Measurements from ENCODE around the gene CHD2.

The CHD2 gene

DNA sequence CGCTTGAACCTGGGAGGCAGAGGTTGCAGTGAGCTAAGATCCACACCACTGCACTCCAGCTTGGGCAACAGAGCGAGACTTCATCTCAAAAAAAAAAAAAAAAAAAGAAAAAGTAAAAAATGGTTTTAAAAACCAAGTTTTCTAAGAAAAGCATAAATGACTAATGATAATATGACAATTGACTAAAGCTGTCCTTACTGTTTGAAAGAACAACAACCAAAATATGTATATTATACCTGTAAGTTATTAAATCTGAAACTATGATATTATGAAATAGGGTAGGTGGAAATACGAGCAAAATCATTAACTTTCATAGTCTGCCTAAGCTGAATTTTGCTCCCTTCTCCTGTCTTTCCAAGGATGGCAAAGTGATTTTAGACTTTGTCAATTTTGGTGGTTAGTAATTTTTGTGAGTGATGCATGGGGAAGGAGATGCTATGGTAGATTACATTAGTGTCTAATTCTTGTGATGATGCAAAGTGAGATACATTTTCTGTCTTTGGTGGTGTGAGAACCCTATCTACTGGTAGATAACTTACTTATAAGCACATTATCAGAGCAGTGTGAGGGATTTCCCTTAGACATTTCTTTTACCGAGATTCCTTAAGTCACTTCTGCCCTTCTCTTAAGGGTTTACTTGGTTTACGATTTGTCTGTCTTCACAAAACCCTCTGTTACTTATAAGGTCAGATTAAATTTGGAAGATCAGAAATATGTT lies 10.6 kb upstream of the CHD2 start:
- TF ChIP-seq EZH2 (IDR thresholded peaks at IDR 0.05; ENCODE audit: borderline replicate concordance, low read depth, low read length, severe bottlenecking) = no peak
- TF ChIP-seq, protein P1, sequence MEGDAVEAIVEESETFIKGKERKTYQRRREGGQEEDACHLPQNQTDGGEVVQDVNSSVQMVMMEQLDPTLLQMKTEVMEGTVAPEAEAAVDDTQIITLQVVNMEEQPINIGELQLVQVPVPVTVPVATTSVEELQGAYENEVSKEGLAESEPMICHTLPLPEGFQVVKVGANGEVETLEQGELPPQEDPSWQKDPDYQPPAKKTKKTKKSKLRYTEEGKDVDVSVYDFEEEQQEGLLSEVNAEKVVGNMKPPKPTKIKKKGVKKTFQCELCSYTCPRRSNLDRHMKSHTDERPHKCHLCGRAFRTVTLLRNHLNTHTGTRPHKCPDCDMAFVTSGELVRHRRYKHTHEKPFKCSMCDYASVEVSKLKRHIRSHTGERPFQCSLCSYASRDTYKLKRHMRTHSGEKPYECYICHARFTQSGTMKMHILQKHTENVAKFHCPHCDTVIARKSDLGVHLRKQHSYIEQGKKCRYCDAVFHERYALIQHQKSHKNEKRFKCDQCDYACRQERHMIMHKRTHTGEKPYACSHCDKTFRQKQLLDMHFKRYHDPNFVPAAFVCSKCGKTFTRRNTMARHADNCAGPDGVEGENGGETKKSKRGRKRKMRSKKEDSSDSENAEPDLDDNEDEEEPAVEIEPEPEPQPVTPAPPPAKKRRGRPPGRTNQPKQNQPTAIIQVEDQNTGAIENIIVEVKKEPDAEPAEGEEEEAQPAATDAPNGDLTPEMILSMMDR (IDR thresholded peaks at IDR 0.05; ENCODE audit: borderline replicate concordance, extremely low read depth, low read length, poor library complexity, severe bottlenecking) = no peak
- peaks cover 93% of the 10 kb centered on the region for H3K4me1 ChIP-seq (ENCODE audit: insufficient read depth, low read length)
- H3K79me2 ChIP-seq (ENCODE audit: insufficient read depth, low read length) = peaks cover 99% of the 10 kb centered on the region
- no peak overlapping the region for H2AFZ ChIP-seq (ENCODE audit: low read depth, low read length)
- ATAC-seq (ENCODE audit: insufficient read depth, low read depth) (no peak), DNase-seq (no peak)
- H3K4me2 ChIP-seq (ENCODE audit: insufficient read depth, low read length) = peak overlapping the region; percentile 9; the same call in 1 of the 2 replicates
- H3K27me3 ChIP-seq (ENCODE audit: insufficient read depth, low read length, poor library complexity) = no peaks in the 10 kb centered on the region
- no peak overlapping the region for H3K9ac ChIP-seq (ENCODE audit: low read depth, low read length)
- H4K20me1 ChIP-seq (ENCODE audit: insufficient read depth, low read length) = peaks cover 34% of the 10 kb centered on the region; the same call in 1 of the 2 replicates
- H3K27ac ChIP-seq (ENCODE audit: low read length) = no peak overlapping the region
- H3K36me3 ChIP-seq (ENCODE audit: insufficient read depth, low read length) = peaks cover 92% of the 10 kb centered on the region
- no peak overlapping the region for H3K4me3 ChIP-seq (ENCODE audit: low read depth in 1 of 2, low read length in 2 of 2)
- no peaks in the 10 kb centered on the region for H3K9me3 ChIP-seq (ENCODE audit: insufficient read depth, low read length, severe bottlenecking)

DNA sequence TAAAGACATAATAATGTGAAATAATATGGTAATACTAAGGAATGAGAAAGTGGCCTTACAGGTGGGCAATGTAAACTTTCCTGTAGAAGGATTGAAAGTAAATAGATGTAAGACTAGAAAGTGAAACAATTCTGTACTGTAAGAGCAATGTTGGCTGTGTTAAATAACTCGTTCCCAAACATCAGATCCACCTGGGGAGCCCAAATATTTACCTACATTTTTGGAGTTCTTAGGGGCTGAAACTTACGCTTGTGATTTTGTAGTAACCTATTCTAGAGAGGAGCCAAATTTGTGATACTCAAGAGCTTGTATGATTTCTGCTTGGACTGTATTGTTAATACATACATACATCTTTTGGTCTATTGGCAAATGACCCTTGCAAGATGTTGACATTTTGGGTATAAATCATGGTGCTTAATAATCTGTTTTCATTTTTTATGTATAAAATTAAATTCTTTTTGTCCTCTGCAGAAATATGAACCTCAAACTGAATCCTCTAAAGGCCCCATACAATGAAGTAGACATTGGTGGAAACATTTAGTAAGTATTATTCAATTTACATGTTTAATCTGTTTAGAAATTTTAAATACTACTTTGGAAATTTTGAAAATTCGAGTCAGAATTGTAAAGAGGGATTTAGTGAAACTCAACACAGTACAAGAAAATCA lies 8.5 kb upstream of the CHD2 start:
- Histone ChIP-seq H3K36me3 (ENCODE audit: insufficient read depth, low read length) (peaks cover 87% of the 10 kb centered on the region), H3K4me1 (ENCODE audit: insufficient read depth, low read length) (peaks cover 89% of the 10 kb centered on the region), H3K9ac (ENCODE audit: low read depth, low read length) (no peak overlapping the region), H3K4me3 (ENCODE audit: low read depth in 1 of 2, low read length in 2 of 2) (no peak overlapping the region), H4K20me1 (ENCODE audit: insufficient read depth, low read length) (peaks cover 26% of the 10 kb centered on the region; the same call in 1 of the 2 replicates), H3K4me2 (ENCODE audit: insufficient read depth, low read length) (no peak overlapping the region), H3K27me3 (ENCODE audit: insufficient read depth, low read length, poor library complexity) (no peaks in the 10 kb centered on the region), H3K27ac (ENCODE audit: low read length) (no peak overlapping the region), H3K9me3 (ENCODE audit: insufficient read depth, low read length, severe bottlenecking) (no peaks in the 10 kb centered on the region), H3K79me2 (ENCODE audit: insufficient read depth, low read length) (peaks cover 99% of the 10 kb centered on the region), H2AFZ (ENCODE audit: low read depth, low read length) (no peak overlapping the region)
- ATAC-seq (ENCODE audit: insufficient read depth, low read depth) = no peak
- TF ChIP-seq EZH2 (IDR thresholded peaks at IDR 0.05; ENCODE audit: borderline replicate concordance, low read depth, low read length, severe bottlenecking) = no peak
- no peak for DNase-seq

DNA sequence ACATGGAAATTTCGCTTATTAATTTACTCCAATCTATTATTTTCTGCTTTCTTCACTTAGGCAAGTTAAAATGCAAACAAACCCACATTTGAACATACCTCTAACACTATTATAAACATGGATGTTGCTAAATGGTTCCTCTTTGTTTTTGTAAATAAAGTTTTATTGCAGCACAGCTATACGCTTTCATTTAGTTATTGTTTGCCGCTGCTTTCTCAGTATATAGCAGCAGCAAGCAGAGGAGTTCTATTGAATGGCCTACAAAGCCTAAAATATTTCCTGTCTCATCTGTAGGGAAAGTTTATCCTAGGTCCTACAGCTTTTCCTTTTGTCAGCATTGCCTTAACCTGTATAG lies 7.9 kb upstream of the CHD2 start:
- Histone ChIP-seq H3K9me3 (ENCODE audit: insufficient read depth, low read length, severe bottlenecking) (no peaks in the 10 kb centered on the region), H3K36me3 (ENCODE audit: insufficient read depth, low read length) (peaks cover 85% of the 10 kb centered on the region), H3K4me3 (ENCODE audit: low read depth in 1 of 2, low read length in 2 of 2) (no peak overlapping the region), H4K20me1 (ENCODE audit: insufficient read depth, low read length) (peaks cover 21% of the 10 kb centered on the region; the same call in 1 of the 2 replicates), H3K4me2 (ENCODE audit: insufficient read depth, low read length) (no peak overlapping the region), H3K4me1 (ENCODE audit: insufficient read depth, low read length) (peaks cover 89% of the 10 kb centered on the region), H3K27ac (ENCODE audit: low read length) (no peak overlapping the region), H3K9ac (ENCODE audit: low read depth, low read length) (no peak overlapping the region), H3K27me3 (ENCODE audit: insufficient read depth, low read length, poor library complexity) (no peaks in the 10 kb centered on the region), H2AFZ (ENCODE audit: low read depth, low read length) (no peak overlapping the region), H3K79me2 (ENCODE audit: insufficient read depth, low read length) (peaks cover 99% of the 10 kb centered on the region)
- DNase-seq = no peak
- ATAC-seq (ENCODE audit: insufficient read depth, low read depth) = no peak
- TF ChIP-seq, protein P1 (IDR thresholded peaks at IDR 0.05; ENCODE audit: borderline replicate concordance, extremely low read depth, low read length, poor library complexity, severe bottlenecking) = no peak
- TF ChIP-seq EZH2 (IDR thresholded peaks at IDR 0.05; ENCODE audit: borderline replicate concordance, low read depth, low read length, severe bottlenecking) = no peak

DNA sequence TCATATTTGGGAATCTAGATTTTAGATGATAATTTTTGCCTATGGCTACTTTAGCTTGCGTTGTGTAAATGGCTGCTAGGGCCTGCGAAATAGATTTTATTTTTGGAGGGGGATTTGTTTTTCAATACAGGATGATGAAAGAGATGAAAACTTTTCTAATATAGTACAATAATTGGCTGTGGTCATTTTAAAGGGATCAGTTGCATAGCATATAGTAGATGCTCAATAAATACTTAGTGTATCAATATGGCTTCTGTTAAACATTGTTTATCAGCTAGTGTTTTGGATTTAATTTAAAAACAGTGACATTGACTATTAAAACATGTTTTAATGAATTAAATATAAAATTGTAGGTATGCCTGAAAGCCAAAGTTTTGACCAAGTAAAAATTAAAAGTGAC lies 6.9 kb upstream of the CHD2 start:
- Histone ChIP-seq H3K27me3 (ENCODE audit: insufficient read depth, low read length, poor library complexity) (no peaks in the 10 kb centered on the region), H4K20me1 (ENCODE audit: insufficient read depth, low read length) (peaks cover 18% of the 10 kb centered on the region; the same call in 1 of the 2 replicates), H3K9me3 (ENCODE audit: insufficient read depth, low read length, severe bottlenecking) (no peaks in the 10 kb centered on the region), H3K9ac (ENCODE audit: low read depth, low read length) (no peak overlapping the region), H3K79me2 (ENCODE audit: insufficient read depth, low read length) (peaks cover 99% of the 10 kb centered on the region), H3K4me3 (ENCODE audit: low read depth in 1 of 2, low read length in 2 of 2) (no peak overlapping the region), H3K4me1 (ENCODE audit: insufficient read depth, low read length) (peaks cover 88% of the 10 kb centered on the region), H2AFZ (ENCODE audit: low read depth, low read length) (no peak overlapping the region), H3K36me3 (ENCODE audit: insufficient read depth, low read length) (peaks cover 82% of the 10 kb centered on the region), H3K27ac (ENCODE audit: low read length) (no peak overlapping the region), H3K4me2 (ENCODE audit: insufficient read depth, low read length) (peak overlapping the region; percentile 43)
- no peak for ATAC-seq (ENCODE audit: insufficient read depth, low read depth)
- no peak for DNase-seq
- TF ChIP-seq, protein P1 (IDR thresholded peaks at IDR 0.05; ENCODE audit: borderline replicate concordance, extremely low read depth, low read length, poor library complexity, severe bottlenecking) = no peak
- no peak for TF ChIP-seq EZH2 (IDR thresholded peaks at IDR 0.05; ENCODE audit: borderline replicate concordance, low read depth, low read length, severe bottlenecking)
